ENCODE measurements around the gene MAP1LC3B.

DNA sequence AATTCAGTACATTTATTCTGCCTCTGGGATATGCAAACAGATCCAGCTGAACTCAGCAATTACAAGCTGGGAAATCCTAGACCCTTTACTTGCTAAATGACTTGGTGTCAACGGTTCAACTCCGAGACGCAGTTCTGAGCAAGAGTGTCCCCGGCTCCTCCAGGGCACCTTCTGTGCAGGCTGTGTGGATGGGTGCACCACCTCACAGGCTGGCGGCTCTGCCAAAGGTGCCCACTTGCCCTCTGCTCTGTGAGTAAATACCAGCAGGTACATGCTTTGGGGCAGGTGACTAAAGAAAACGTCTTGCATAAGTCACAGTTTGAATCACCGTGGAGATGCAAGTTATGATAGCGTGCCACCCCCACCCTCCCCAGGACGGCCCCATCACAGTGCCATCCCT is 23.3 kb downstream of the MAP1LC3B start:
- no peak for TF ChIP-seq ZNF10 (tag by site-specific recombination; IDR thresholded peaks at IDR 0.05)
- no peak for TF ChIP-seq ZBTB1 (tag by site-specific recombination; IDR thresholded peaks at IDR 0.05)
- no peak for TF ChIP-seq ZNF513 (tag by site-specific recombination; IDR thresholded peaks at IDR 0.05)
- TF ChIP-seq ZNF677 (tag by site-specific recombination; IDR thresholded peaks at IDR 0.05) = no peak
- TF ChIP-seq CTCF (tag by site-specific recombination; IDR thresholded peaks at IDR 0.05) = no peak
- TF ChIP-seq ZNF184 (tag by site-specific recombination; IDR thresholded peaks at IDR 0.05) = no peak
